ENCODE data around the gene KCNAB1.
"Not testable (repeated sequence)": the region's sequence is repeated elsewhere in the genome, so short reads cannot be mapped to it uniquely, and the experiment has no call there.

Gene KCNAB1

DNA sequence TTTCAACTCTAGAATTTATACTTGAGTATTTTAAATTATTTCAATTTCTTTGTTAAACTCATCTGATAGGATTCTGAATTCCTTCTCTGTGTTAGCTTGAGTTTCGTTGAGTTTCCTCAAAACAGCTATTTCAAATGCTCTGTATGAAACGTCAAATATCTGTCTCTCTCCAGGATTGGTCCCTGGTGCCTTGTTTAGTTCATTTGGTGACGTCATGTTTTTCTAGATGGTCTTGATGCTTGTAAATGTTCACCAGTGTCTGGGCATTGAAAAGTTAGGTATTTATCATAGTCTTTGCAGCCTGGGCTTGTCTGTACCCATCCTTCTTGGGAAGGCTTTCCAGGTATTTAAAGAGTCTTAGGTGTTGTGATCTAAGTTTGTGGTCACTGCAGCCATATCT lies 151.1 kb downstream of the KCNAB1 start:
- Histone ChIP-seq H3K9me3 (ENCODE audit: control insufficient read depth, insufficient read depth, low read length) (no peaks in the 10 kb centered on the region), H3K27ac (ENCODE audit: low read depth, low read length) (no peak overlapping the region), H3K4me1 (ENCODE audit: control insufficient read depth, insufficient read depth, low read length) (no peaks in the 10 kb centered on the region), H3K27me3 (ENCODE audit: control insufficient read depth, insufficient read depth, low read length) (no peaks in the 10 kb centered on the region), H3K9ac (ENCODE audit: low read depth, low read length) (no peak overlapping the region), H3K4me3 (ENCODE audit: low read depth, low read length) (no peak overlapping the region), H3K36me3 (ENCODE audit: control insufficient read depth, insufficient read depth, low read length) (no peaks in the 10 kb centered on the region)

DNA sequence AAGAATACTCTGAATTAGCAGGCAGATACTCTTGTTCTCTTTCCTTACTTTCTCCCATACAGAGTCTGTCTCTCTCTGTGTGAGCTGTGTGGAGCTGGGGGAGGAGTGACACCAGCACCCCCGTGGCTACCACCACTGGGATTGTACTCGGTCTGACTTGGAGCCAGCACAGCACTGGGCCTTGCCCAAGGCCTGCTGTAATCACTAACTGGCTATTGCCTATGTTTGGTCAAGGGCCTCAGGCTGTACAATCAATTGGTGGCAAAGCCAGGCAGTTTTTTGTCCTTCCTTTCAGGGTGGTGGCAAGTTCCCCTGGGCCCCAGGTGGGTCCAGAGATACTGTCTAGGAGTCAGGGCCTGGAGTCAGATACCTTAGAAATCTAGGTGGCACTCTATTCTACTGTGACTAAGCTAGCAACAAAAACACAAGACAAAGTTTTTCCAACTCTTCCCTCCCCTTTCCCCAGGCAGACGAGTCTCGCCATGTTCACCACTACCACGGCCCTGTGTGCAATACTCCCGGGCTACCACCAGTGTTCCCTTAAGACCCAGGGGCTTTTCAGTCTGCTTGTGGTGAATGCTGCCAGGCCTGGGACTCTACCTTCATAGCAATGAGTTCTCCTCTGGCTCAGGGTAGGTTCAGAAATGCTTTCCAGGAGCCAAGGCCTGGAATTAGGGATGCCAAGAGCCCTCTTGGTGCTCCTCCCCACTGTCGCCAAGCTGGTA lies 151.8 kb downstream of the KCNAB1 start:
- Histone ChIP-seq H3K4me1 (ENCODE audit: control insufficient read depth, insufficient read depth, low read length) (no peaks in the 10 kb centered on the region), H3K9me3 (ENCODE audit: control insufficient read depth, insufficient read depth, low read length) (no peaks in the 10 kb centered on the region), H3K9ac (ENCODE audit: low read depth, low read length) (no peak overlapping the region)

DNA sequence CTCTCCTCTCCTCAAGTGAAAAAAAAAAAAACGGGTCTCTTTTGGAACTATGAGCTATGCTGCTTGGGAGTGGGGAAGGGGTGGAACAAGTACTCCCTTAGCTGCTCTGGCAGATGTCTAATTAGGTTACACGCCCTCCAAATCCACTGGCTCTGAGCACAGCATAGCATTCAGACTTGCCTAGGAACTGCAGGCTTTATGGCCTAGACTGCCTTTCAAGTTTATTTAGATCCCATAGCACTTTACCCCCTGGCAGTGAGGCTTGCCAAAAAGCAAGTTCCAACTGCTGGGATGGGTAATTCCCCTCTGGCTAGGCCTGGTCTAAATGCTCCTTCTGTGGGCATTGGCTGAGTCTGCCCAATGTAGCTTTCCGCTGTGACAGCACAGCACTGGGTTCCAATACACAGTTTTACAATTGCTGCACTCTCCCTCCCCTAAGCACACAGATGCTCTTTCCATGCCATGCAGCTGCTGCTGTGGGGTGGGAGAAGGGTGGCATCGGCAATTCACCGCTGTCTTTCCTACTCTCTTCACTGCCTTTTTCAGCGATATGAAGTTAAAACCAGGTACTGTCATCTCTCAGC lies 152.8 kb downstream of the KCNAB1 start:
- no peak overlapping the region for H3K9ac ChIP-seq (ENCODE audit: low read depth, low read length)
- H3K27me3 ChIP-seq (ENCODE audit: control insufficient read depth, insufficient read depth, low read length), result no peaks in the 10 kb centered on the region
- H3K27ac ChIP-seq (ENCODE audit: low read depth, low read length), result no peak overlapping the region
- H3K9me3 ChIP-seq (ENCODE audit: control insufficient read depth, insufficient read depth, low read length), result no peaks in the 10 kb centered on the region
- H3K4me3 ChIP-seq (ENCODE audit: low read depth, low read length), result no peak overlapping the region
- no peaks in the 10 kb centered on the region for H3K4me1 ChIP-seq (ENCODE audit: control insufficient read depth, insufficient read depth, low read length)
- no peaks in the 10 kb centered on the region for H3K36me3 ChIP-seq (ENCODE audit: control insufficient read depth, insufficient read depth, low read length)

More for the DNA sequence above, 151.8 kb downstream of the KCNAB1 start:
- no peak overlapping the region for H3K4me3 ChIP-seq (ENCODE audit: low read depth, low read length)
- no peaks in the 10 kb centered on the region for H3K27me3 ChIP-seq (ENCODE audit: control insufficient read depth, insufficient read depth, low read length)
- H3K36me3 ChIP-seq (ENCODE audit: control insufficient read depth, insufficient read depth, low read length), result no peaks in the 10 kb centered on the region
- H3K27ac ChIP-seq (ENCODE audit: low read depth, low read length), result no peak overlapping the region

DNA sequence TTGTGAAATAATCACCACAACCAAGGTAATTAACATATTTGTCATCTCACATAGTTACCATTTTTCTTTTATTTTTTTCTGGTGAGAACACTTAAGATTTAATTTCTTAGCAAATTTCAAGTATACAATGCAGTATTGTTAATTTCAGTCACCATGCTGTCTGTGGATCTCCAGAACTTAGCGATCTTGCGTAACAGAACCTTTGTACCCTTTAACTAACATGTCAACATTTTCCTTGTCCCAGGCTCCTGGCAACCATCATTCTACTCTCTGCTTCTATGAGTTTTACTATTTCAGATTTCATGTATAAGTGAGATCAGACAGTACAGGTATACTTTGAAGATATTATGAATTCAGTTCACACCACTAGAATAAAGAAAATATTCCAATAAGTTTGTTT lies 154.4 kb downstream of the KCNAB1 start:
- Histone ChIP-seq H3K4me1 (ENCODE audit: control insufficient read depth, insufficient read depth, low read length) (no peaks in the 10 kb centered on the region), H3K27ac (ENCODE audit: low read depth, low read length) (no peak overlapping the region), H3K36me3 (ENCODE audit: control insufficient read depth, insufficient read depth, low read length) (no peaks in the 10 kb centered on the region), H3K9ac (ENCODE audit: low read depth, low read length) (no peak overlapping the region), H3K4me3 (ENCODE audit: low read depth, low read length) (no peak overlapping the region), H3K9me3 (ENCODE audit: control insufficient read depth, insufficient read depth, low read length) (no peaks in the 10 kb centered on the region), H3K27me3 (ENCODE audit: control insufficient read depth, insufficient read depth, low read length) (no peaks in the 10 kb centered on the region)

DNA sequence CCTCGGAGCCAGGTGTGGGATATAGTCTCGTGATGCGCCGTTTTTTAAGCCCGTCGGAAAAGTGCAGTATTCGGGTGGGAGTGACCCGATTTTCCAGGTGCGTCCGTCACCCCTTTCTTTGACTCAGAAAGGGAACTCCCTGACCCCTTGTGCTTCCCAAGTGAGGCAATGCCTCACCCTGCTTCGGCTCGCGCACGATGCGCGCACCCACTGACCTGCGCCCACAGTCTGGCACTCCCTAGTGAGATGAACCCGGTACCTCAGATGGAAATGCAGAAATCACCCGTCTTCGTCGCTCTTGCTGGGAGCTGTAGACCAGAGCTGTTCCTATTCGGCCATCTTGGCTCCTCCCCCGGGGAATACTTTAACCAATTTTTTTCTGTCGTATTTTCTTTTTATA lies 164.3 kb downstream of the KCNAB1 start:
- H3K27me3 ChIP-seq (ENCODE audit: control insufficient read depth, insufficient read depth, low read length), result peaks cover 12% of the 10 kb centered on the region
- H3K27ac ChIP-seq (ENCODE audit: low read depth, low read length), result not testable (repeated sequence)

DNA sequence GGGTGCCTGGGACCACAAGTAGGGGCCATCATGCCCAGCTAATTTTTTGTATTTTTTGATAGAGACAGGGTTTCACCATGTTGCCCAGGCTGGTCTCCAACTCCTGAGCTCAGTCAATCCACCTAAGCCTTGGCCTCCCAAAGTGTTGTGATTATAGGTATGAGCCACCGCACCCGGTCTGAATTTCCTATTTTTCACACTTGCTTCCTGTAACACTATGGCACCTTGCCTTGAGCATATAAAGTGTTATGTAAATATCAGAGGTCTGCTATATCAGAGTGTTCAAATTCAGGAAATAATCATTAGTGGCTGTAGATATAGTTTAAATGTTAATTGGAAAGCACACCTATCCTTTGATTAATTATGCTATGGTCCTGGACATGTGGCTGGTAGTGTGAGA lies 165.2 kb downstream of the KCNAB1 start:
- H3K27ac ChIP-seq (ENCODE audit: low read depth, low read length), result no peak overlapping the region
- H3K4me3 ChIP-seq (ENCODE audit: low read depth, low read length), result no peak overlapping the region
- H3K9me3 ChIP-seq (ENCODE audit: control insufficient read depth, insufficient read depth, low read length), result no peaks in the 10 kb centered on the region; the same call in 1 of the 2 replicates
- H3K36me3 ChIP-seq (ENCODE audit: control insufficient read depth, insufficient read depth, low read length), result no peaks in the 10 kb centered on the region
- peaks cover 22% of the 10 kb centered on the region for H3K27me3 ChIP-seq (ENCODE audit: control insufficient read depth, insufficient read depth, low read length)
- no peak overlapping the region for H3K9ac ChIP-seq (ENCODE audit: low read depth, low read length)
- H3K4me1 ChIP-seq (ENCODE audit: control insufficient read depth, insufficient read depth, low read length), result peaks cover 2% of the 10 kb centered on the region

More for the DNA sequence above, 164.3 kb downstream of the KCNAB1 start:
- H3K9me3 ChIP-seq (ENCODE audit: control insufficient read depth, insufficient read depth, low read length); H3K9ac ChIP-seq (ENCODE audit: low read depth, low read length); H3K36me3 ChIP-seq (ENCODE audit: control insufficient read depth, insufficient read depth, low read length); H3K4me1 ChIP-seq (ENCODE audit: control insufficient read depth, insufficient read depth, low read length); H3K4me3 ChIP-seq (ENCODE audit: low read depth, low read length): not testable (repeated sequence)

DNA sequence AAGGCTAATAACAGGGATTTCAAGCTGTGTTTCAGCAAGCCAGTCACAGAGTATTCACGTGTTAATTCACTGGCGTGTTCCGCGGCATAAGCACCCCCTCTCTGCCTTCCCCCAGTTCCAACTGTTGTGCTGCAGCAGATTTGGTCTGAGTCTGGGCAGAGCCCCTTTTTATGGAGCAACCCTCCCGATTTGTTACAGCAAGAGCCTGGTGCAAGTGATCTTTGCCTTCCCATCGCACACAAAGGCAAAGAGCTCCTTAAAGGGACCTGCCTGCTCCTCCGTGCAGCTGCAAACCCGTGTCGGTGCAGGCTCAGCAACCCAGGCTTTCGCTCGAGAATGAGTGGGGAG lies 170.5 kb downstream of the KCNAB1 start:
- Histone ChIP-seq H3K4me3 (ENCODE audit: low read depth, low read length) (peak overlapping the region; percentile 63), H3K27me3 (ENCODE audit: control insufficient read depth, insufficient read depth, low read length) (peaks cover 61% of the 10 kb centered on the region), H3K9me3 (ENCODE audit: control insufficient read depth, insufficient read depth, low read length) (no peaks in the 10 kb centered on the region)

DNA sequence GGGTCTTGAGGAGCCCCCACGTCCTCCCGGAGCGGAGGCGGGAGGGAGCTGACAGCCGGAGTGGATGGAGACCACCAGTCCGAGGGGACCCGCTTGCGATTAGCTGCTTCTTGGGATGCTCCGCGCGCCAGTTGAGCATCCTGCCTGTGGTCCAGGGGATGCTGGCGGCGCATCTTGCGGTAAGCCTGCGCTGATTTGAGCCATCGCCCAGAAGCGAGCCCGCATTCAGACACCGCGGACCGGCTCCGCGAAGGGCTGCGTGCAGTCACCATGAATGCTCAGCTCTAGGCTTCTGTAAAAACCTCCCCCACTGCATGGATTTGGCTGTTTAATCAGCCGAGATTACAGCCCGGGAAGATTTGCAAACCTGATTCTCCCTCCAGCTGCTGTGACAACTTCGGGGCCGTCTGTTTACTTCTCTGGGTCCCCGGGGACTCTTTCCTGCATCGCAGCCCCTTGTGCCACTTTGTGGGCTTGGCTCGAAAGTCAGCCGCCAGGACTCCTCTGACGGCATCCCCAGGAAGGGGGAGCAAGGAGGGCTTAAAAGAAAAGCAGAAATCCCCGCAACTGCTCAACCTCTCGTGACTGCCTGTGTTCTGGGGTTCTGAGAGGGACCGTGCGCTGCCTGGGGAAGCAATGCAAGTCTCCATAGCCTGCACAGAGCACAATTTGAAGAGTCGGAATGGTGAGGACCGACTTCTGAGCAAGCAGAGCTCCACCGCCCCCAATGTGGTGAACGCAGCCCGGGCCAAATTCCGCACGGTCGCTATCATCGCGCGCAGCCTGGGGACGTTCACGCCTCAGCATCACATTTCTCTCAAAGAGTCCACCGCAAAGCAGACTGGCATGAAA lies 171.1 kb downstream of the KCNAB1 start:
- Histone ChIP-seq H3K27me3 (ENCODE audit: control insufficient read depth, insufficient read depth, low read length) (peaks cover 61% of the 10 kb centered on the region), H3K4me1 (ENCODE audit: control insufficient read depth, insufficient read depth, low read length) (peaks cover 10% of the 10 kb centered on the region), H3K9ac (ENCODE audit: low read depth, low read length) (no peak overlapping the region), H3K9me3 (ENCODE audit: control insufficient read depth, insufficient read depth, low read length) (no peaks in the 10 kb centered on the region), H3K36me3 (ENCODE audit: control insufficient read depth, insufficient read depth, low read length) (no peaks in the 10 kb centered on the region), H3K4me3 (ENCODE audit: low read depth, low read length) (peak overlapping the region; percentile 63), H3K27ac (ENCODE audit: low read depth, low read length) (no peak overlapping the region)

More for the DNA sequence above, 170.5 kb downstream of the KCNAB1 start:
- Histone ChIP-seq H3K4me1 (ENCODE audit: control insufficient read depth, insufficient read depth, low read length) (peaks cover 10% of the 10 kb centered on the region), H3K27ac (ENCODE audit: low read depth, low read length) (no peak overlapping the region), H3K36me3 (ENCODE audit: control insufficient read depth, insufficient read depth, low read length) (no peaks in the 10 kb centered on the region), H3K9ac (ENCODE audit: low read depth, low read length) (no peak overlapping the region)

DNA sequence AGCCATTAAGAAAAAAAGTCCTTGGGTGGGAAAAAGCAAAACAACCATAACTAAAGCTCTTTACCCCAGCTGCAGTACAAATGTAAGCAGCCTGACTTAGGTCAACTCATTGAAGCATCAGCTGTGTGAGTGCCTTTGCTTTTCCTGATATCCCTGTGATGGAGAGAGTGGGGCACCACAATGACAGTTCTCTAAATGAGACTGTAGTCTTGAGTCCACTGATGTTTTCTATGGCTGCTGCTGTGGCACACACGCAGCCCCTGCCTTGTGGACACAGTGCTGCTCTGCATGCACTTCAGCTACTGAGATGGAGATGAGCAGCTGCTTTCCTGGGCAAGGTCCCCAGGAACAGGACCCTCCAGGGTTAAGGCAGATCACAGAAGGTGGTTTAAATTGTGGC lies 173.2 kb downstream of the KCNAB1 start:
- Histone ChIP-seq H3K27me3 (ENCODE audit: control insufficient read depth, insufficient read depth, low read length) (peaks cover 59% of the 10 kb centered on the region), H3K9ac (ENCODE audit: low read depth, low read length) (no peak overlapping the region), H3K4me3 (ENCODE audit: low read depth, low read length) (no peak overlapping the region), H3K9me3 (ENCODE audit: control insufficient read depth, insufficient read depth, low read length) (no peaks in the 10 kb centered on the region), H3K36me3 (ENCODE audit: control insufficient read depth, insufficient read depth, low read length) (no peaks in the 10 kb centered on the region), H3K4me1 (ENCODE audit: control insufficient read depth, insufficient read depth, low read length) (peaks cover 10% of the 10 kb centered on the region), H3K27ac (ENCODE audit: low read depth, low read length) (no peak overlapping the region)

DNA sequence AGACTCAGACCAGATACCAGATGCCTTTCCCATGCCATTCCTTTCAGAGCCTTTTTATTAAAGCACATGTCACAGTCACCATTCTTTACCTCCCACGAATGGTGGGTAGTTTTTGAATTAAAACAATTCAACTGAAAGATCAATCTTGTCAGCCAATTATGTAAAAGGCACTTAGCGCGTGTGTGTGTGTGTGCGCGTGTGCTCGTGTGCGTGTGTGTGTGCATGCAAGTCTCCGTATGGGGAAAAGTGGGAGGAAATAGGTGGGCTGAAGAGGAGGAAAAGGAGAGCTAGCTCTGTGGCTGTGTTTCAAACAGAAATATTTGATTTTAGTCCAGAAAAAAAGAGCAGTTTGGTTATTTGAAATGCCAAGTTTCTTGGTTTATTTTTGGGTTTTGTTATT lies 177.2 kb downstream of the KCNAB1 start:
- Histone ChIP-seq H3K27ac (ENCODE audit: low read depth, low read length) (no peak overlapping the region), H3K4me3 (ENCODE audit: low read depth, low read length) (no peak overlapping the region), H3K36me3 (ENCODE audit: control insufficient read depth, insufficient read depth, low read length) (no peaks in the 10 kb centered on the region), H3K27me3 (ENCODE audit: control insufficient read depth, insufficient read depth, low read length) (peaks cover 19% of the 10 kb centered on the region), H3K9ac (ENCODE audit: low read depth, low read length) (no peak overlapping the region), H3K4me1 (ENCODE audit: control insufficient read depth, insufficient read depth, low read length) (no peaks in the 10 kb centered on the region), H3K9me3 (ENCODE audit: control insufficient read depth, insufficient read depth, low read length) (no peaks in the 10 kb centered on the region)

DNA sequence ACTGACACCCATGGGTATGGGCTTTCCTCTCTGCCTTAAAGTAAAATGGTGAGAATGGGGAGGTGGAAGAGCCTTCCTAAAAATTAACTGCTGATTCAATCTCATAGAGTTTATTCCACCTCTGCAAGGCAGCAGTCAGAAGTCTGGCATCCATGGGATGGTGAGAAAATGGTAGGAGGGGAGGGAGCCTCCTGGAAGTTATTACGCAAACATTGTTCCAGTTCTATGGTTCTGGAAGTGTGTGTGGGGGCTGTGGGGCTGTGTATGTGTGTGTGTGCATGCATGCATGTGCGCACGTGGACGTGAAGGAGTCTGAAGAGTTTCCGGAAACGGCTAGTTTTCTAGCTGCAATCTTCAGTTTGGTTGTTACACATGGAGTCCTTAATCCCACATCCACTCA lies 177.6 kb downstream of the KCNAB1 start:
- no peaks in the 10 kb centered on the region for H3K4me1 ChIP-seq (ENCODE audit: control insufficient read depth, insufficient read depth, low read length)
- H3K9me3 ChIP-seq (ENCODE audit: control insufficient read depth, insufficient read depth, low read length), result no peaks in the 10 kb centered on the region
- H3K27me3 ChIP-seq (ENCODE audit: control insufficient read depth, insufficient read depth, low read length), result peaks cover 15% of the 10 kb centered on the region
- H3K36me3 ChIP-seq (ENCODE audit: control insufficient read depth, insufficient read depth, low read length), result no peaks in the 10 kb centered on the region
- H3K4me3 ChIP-seq (ENCODE audit: low read depth, low read length), result no peak overlapping the region
- no peak overlapping the region for H3K9ac ChIP-seq (ENCODE audit: low read depth, low read length)
- H3K27ac ChIP-seq (ENCODE audit: low read depth, low read length), result no peak overlapping the region
